Measurements from ENCODE around the gene KCNK7.

KCNK7 gene

DNA sequence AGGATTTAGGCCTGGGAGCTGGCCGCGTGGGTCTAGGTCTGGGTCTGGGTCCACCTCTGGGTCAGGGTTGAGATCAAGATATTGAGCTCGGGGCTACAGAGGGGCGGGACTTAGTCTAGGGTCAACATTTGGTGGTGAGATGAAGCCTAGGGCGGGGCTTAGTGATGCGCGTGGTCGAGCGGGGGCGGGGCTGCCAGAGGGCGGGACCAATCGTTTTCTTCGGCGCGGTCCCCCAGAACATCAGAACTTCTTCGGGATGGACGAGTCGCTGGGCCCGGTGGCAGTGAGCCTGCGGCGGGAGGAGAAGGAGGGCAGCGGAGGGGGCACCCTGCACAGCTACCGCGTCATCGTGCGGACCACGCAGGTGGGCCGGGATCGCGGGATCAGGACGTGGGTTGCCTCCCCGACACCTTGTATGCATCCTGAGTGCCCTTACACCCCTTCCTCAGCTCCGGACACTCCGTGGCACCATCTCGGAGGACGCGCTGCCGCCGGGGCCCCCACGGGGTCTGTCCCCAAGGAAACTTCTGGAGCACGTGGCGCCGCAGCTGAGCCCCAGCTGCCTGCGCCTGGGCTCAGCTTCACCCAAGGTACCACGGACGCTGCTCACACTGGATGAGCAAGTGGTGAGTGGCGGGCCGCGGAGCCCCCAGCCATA is 46.5 kb upstream of the KCNK7 start:
- no peak for TF ChIP-seq EZH2 (IDR thresholded peaks at IDR 0.05; ENCODE audit: borderline replicate concordance, low read depth, low read length, severe bottlenecking)
- TF ChIP-seq, protein P1, sequence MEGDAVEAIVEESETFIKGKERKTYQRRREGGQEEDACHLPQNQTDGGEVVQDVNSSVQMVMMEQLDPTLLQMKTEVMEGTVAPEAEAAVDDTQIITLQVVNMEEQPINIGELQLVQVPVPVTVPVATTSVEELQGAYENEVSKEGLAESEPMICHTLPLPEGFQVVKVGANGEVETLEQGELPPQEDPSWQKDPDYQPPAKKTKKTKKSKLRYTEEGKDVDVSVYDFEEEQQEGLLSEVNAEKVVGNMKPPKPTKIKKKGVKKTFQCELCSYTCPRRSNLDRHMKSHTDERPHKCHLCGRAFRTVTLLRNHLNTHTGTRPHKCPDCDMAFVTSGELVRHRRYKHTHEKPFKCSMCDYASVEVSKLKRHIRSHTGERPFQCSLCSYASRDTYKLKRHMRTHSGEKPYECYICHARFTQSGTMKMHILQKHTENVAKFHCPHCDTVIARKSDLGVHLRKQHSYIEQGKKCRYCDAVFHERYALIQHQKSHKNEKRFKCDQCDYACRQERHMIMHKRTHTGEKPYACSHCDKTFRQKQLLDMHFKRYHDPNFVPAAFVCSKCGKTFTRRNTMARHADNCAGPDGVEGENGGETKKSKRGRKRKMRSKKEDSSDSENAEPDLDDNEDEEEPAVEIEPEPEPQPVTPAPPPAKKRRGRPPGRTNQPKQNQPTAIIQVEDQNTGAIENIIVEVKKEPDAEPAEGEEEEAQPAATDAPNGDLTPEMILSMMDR (IDR thresholded peaks at IDR 0.05; ENCODE audit: borderline replicate concordance, extremely low read depth, low read length, poor library complexity, severe bottlenecking): no peak

GRCh38 chr11:65641297-65642013 is 45.9 kb upstream of the KCNK7 start:
- Histone ChIP-seq H3K79me2 (ENCODE audit: insufficient read depth, low read length) (peaks cover 8% of the 10 kb centered on the region), H3K4me1 (ENCODE audit: insufficient read depth, low read length) (peaks cover 38% of the 10 kb centered on the region), H4K20me1 (ENCODE audit: insufficient read depth, low read length) (0 out of 2 replicates have a peak, but pooled peaks cover 3% of the 10 kb centered on the region), H3K9ac (ENCODE audit: low read depth, low read length) (no peak overlapping the region), H3K4me3 (ENCODE audit: low read depth in 1 of 2, low read length in 2 of 2) (no peak overlapping the region), H3K27ac (ENCODE audit: low read length) (no peak overlapping the region), H3K4me2 (ENCODE audit: insufficient read depth, low read length) (no peak overlapping the region), H3K36me3 (ENCODE audit: insufficient read depth, low read length) (peaks cover 34% of the 10 kb centered on the region), H2AFZ (ENCODE audit: low read depth, low read length) (no peak overlapping the region), H3K27me3 (ENCODE audit: insufficient read depth, low read length, poor library complexity) (no peaks in the 10 kb centered on the region), H3K9me3 (ENCODE audit: insufficient read depth, low read length, severe bottlenecking) (no peaks in the 10 kb centered on the region)
- ATAC-seq (ENCODE audit: insufficient read depth, low read depth) (no peak), DNase-seq (no peak)
- no peak for TF ChIP-seq EZH2 (IDR thresholded peaks at IDR 0.05; ENCODE audit: borderline replicate concordance, low read depth, low read length, severe bottlenecking)
- TF ChIP-seq, protein P1 (IDR thresholded peaks at IDR 0.05; ENCODE audit: borderline replicate concordance, extremely low read depth, low read length, poor library complexity, severe bottlenecking): no peak

More for the DNA sequence above, 46.5 kb upstream of the KCNK7 start:
- H3K27ac ChIP-seq (ENCODE audit: low read length): no peak overlapping the region
- no peak overlapping the region for H3K4me3 ChIP-seq (ENCODE audit: low read depth in 1 of 2, low read length in 2 of 2)
- DNase-seq (no peak), ATAC-seq (ENCODE audit: insufficient read depth, low read depth) (no peak)
- no peaks in the 10 kb centered on the region for H3K9me3 ChIP-seq (ENCODE audit: insufficient read depth, low read length, severe bottlenecking)
- H3K4me1 ChIP-seq (ENCODE audit: insufficient read depth, low read length): peaks cover 31% of the 10 kb centered on the region
- no peaks in the 10 kb centered on the region for H4K20me1 ChIP-seq (ENCODE audit: insufficient read depth, low read length)
- H3K9ac ChIP-seq (ENCODE audit: low read depth, low read length): no peak overlapping the region
- H3K79me2 ChIP-seq (ENCODE audit: insufficient read depth, low read length): peaks cover 8% of the 10 kb centered on the region
- H2AFZ ChIP-seq (ENCODE audit: low read depth, low read length): no peak overlapping the region
- H3K36me3 ChIP-seq (ENCODE audit: insufficient read depth, low read length): peaks cover 29% of the 10 kb centered on the region
- no peak overlapping the region for H3K4me2 ChIP-seq (ENCODE audit: insufficient read depth, low read length)
- no peaks in the 10 kb centered on the region for H3K27me3 ChIP-seq (ENCODE audit: insufficient read depth, low read length, poor library complexity)

- no peak for ATAC-seq (ENCODE audit: insufficient read depth, low read depth)
- TF ChIP-seq, protein P1 (IDR thresholded peaks at IDR 0.05; ENCODE audit: borderline replicate concordance, extremely low read depth, low read length, poor library complexity, severe bottlenecking): no peak
- no peak for TF ChIP-seq EZH2 (IDR thresholded peaks at IDR 0.05; ENCODE audit: borderline replicate concordance, low read depth, low read length, severe bottlenecking)
- Histone ChIP-seq H3K4me2 (ENCODE audit: insufficient read depth, low read length) (no peak overlapping the region), H2AFZ (ENCODE audit: low read depth, low read length) (no peak overlapping the region), H3K4me1 (ENCODE audit: insufficient read depth, low read length) (peaks cover 43% of the 10 kb centered on the region), H3K9me3 (ENCODE audit: insufficient read depth, low read length, severe bottlenecking) (no peaks in the 10 kb centered on the region), H4K20me1 (ENCODE audit: insufficient read depth, low read length) (0 out of 2 replicates have a peak, but pooled peaks cover 3% of the 10 kb centered on the region), H3K4me3 (ENCODE audit: low read depth in 1 of 2, low read length in 2 of 2) (no peak overlapping the region), H3K27me3 (ENCODE audit: insufficient read depth, low read length, poor library complexity) (no peaks in the 10 kb centered on the region), H3K9ac (ENCODE audit: low read depth, low read length) (no peak overlapping the region), H3K79me2 (ENCODE audit: insufficient read depth, low read length) (peaks cover 8% of the 10 kb centered on the region), H3K36me3 (ENCODE audit: insufficient read depth, low read length) (peaks cover 36% of the 10 kb centered on the region), H3K27ac (ENCODE audit: low read length) (peak overlapping the region; percentile 48)
- DNase-seq: no peak
Observed at GRCh38 chr11:65640483-65641296, 45.1 kb upstream of the KCNK7 start.
